Measurements from ENCODE around the gene IER5L. TPM values are rescaled to one million over a fixed set of nuclear protein-coding genes. Genes with fewer than 3 reads are reported as not detected.

Gene IER5L
- total RNA-seq, 1 donor from 2014 or later = 86.1 TPM

GRCh38 chr9:129160712-129161533 lies 17.1 kb downstream of the IER5L start:
- no peak for TF ChIP-seq CTCF (IDR thresholded peaks at IDR 0.05)
- intact Hi-C loops (cut with DNase I) = no loop called here
- no peaks in the 10 kb centered on the region for H3K36me3 ChIP-seq

GRCh38 chr9:129156163-129156562 lies 21.9 kb downstream of the IER5L start:
- no peak for DNase-seq (ENCODE audit: low spot score in 2 of 2)
- intact Hi-C loops (cut with DNase I) = no loop called here
- Histone ChIP-seq H3K4me3 (no peak overlapping the region), H3K27ac (no peak overlapping the region), H3K4me1 (no peaks in the 10 kb centered on the region), H3K27me3 (no peaks in the 10 kb centered on the region), H3K36me3 (peaks cover 2 to 4% of the 10 kb centered on the region in 2 donors), H3K9me3 (no peaks in the 10 kb centered on the region)
- TF ChIP-seq CTCF (IDR thresholded peaks at IDR 0.05) = no peak

More at GRCh38 chr9:129160712-129161533, 17.1 kb downstream of the IER5L start:
- Histone ChIP-seq H3K9me3 (no peaks in the 10 kb centered on the region), H3K4me3 (no peak overlapping the region), H3K27ac (no peak overlapping the region), H3K27me3 (no peaks in the 10 kb centered on the region), H3K4me1 (peaks cover 0 to 11% of the 10 kb centered on the region in 2 donors)
- no peak for DNase-seq (ENCODE audit: low spot score in 2 of 2)

GRCh38 chr9:129154866-129155477 lies 23.1 kb downstream of the IER5L start:
- intact Hi-C loops (cut with DNase I) = no loop called here
- no peak for TF ChIP-seq CTCF (IDR thresholded peaks at IDR 0.05)
- peaks cover 2 to 4% of the 10 kb centered on the region in 2 donors for H3K36me3 ChIP-seq
- no peak overlapping the region for H3K27ac ChIP-seq
- H3K4me1 ChIP-seq = no peaks in the 10 kb centered on the region
- DNase-seq (ENCODE audit: low spot score in 2 of 2) = no peak
- H3K9me3 ChIP-seq = no peaks in the 10 kb centered on the region
- H3K27me3 ChIP-seq = no peaks in the 10 kb centered on the region
- H3K4me3 ChIP-seq = no peak overlapping the region

GRCh38 chr9:129151469-129151868 lies 26.6 kb downstream of the IER5L start:
- Histone ChIP-seq H3K4me1 (peaks cover 6 to 10% of the 10 kb centered on the region in 2 donors), H3K4me3 (no peak overlapping the region), H3K9me3 (no peaks in the 10 kb centered on the region), H3K36me3 (peaks cover 11 to 21% of the 10 kb centered on the region in 2 donors), H3K27me3 (no peaks in the 10 kb centered on the region), H3K27ac (no peak overlapping the region)
- no peak for DNase-seq (ENCODE audit: low spot score in 2 of 2)
- no peak for TF ChIP-seq CTCF (IDR thresholded peaks at IDR 0.05)
- intact Hi-C loops (cut with DNase I) = no loop called here

GRCh38 chr9:129150672-129151211 lies 27.3 kb downstream of the IER5L start:
- TF ChIP-seq CTCF (IDR thresholded peaks at IDR 0.05) = no peak
- intact Hi-C loops (cut with DNase I) = no loop called here
- H3K9me3 ChIP-seq = no peaks in the 10 kb centered on the region
- peaks cover 11 to 21% of the 10 kb centered on the region in 2 donors for H3K36me3 ChIP-seq
- H3K4me3 ChIP-seq = no peak overlapping the region
- H3K27me3 ChIP-seq = no peaks in the 10 kb centered on the region
- DNase-seq (ENCODE audit: low spot score in 2 of 2) = no peak
- H3K27ac ChIP-seq = no peak overlapping the region
- peaks cover 13 to 18% of the 10 kb centered on the region in 2 donors for H3K4me1 ChIP-seq

Measured in ascending aorta (tissue), 2 donors.